MM.1S (cell line): ENCODE data around the gene APOBEC3H.

ENCODE experiments used
- DNase-seq: peaks from one replicate; pipeline ENCODE4 v3.0.0-alpha.2; 2015
- H2AFZ ChIP-seq: fragments of 300-600 bp; sonication (generic); 2 replicates; pipeline ENCODE4 v1.6.0; 2016; ENCODE audit warnings: antibody characterized with exemption, low read length
- H3F3A ChIP-seq: fragments of 300-600 bp; sonication (generic); 2 replicates; pipeline ENCODE4 v1.6.1; 2016; ENCODE audit warnings: mild to moderate bottlenecking, antibody characterized with exemption, low read length, moderate library complexity, mixed read lengths; ENCODE audit not compliant: insufficient read depth
- H3K27ac ChIP-seq: fragments of 300-600 bp; sonication (generic); 2 replicates; pipeline ENCODE4 v1.5.1; 2016; ENCODE audit warnings: mild to moderate bottlenecking, low read length
- H3K27me3 ChIP-seq: fragments of 300-600 bp; sonication (generic); replicated peaks from 2 replicates; pipeline ENCODE4 v1.6.0; 2016; ENCODE audit warnings: low read length; ENCODE audit not compliant: insufficient read depth
- H3K36me3 ChIP-seq: fragments of 300-600 bp; sonication (generic); replicated peaks from 2 replicates; pipeline ENCODE4 v1.6.1; 2016; ENCODE audit warnings: mild to moderate bottlenecking, low read length, mixed read lengths; ENCODE audit not compliant: insufficient read depth
- H3K4me1 ChIP-seq: fragments of 300-600 bp; sonication (generic); 2 replicates; pipeline ENCODE4 v1.6.1; 2016; ENCODE audit warnings: low read length, mixed read lengths
- H3K4me2 ChIP-seq: fragments of 300-600 bp; sonication (generic); 2 replicates; pipeline ENCODE4 v1.6.0; 2016; ENCODE audit warnings: low read depth, low read length
- H3K4me3 ChIP-seq: fragments of 300-600 bp; sonication (generic); 2 replicates; pipeline ENCODE4 v1.5.1; 2016; ENCODE audit warnings: low read length, mixed read lengths
- H3K79me2 ChIP-seq: fragments of 300-600 bp; sonication (generic); 2 replicates; pipeline ENCODE4 v1.6.1; 2016; ENCODE audit warnings: mixed run types, low read length, mixed read lengths
- H3K9ac ChIP-seq: fragments of 300-600 bp; sonication (generic); 2 replicates; pipeline ENCODE4 v1.6.1; 2016; ENCODE audit warnings: low read length, mixed read lengths
- H3K9me2 ChIP-seq: fragments of 300-600 bp; sonication (generic); replicated peaks from 2 replicates; pipeline ENCODE4 v1.6.1; 2016; ENCODE audit warnings: mild to moderate bottlenecking, low read length, mixed read lengths; ENCODE audit not compliant: insufficient read depth
- H3K9me3 ChIP-seq: fragments of 300-600 bp; sonication (generic); replicated peaks from 2 replicates; pipeline ENCODE4 v1.6.1; 2016; ENCODE audit warnings: mild to moderate bottlenecking, low read length, mixed read lengths; ENCODE audit not compliant: insufficient read depth
- H4K20me1 ChIP-seq: fragments of 300-600 bp; sonication (generic); 2 replicates; pipeline ENCODE4 v1.6.1; 2016; ENCODE audit warnings: mild to moderate bottlenecking, low read length, moderate library complexity, mixed read lengths; ENCODE audit not compliant: insufficient read depth
- EZH2 ChIP-seq: fragments of 300-600 bp; sonication (generic); optimal IDR thresholded peaks from 2 replicates; pipeline ENCODE3; 2017; ENCODE audit warnings: low read depth, mild to moderate bottlenecking, antibody characterized with exemption, low read length, mixed read lengths
- EZH2phosphoT487 ChIP-seq: fragments of 300-600 bp; sonication (generic); IDR thresholded peaks from 2 replicates; pipeline ENCODE4 v1.6.1; 2018; ENCODE audit warnings: antibody characterized with exemption, low read length
- TF ChIP-seq, protein P1 (sequence below): fragments of 300-600 bp; sonication (generic); IDR thresholded peaks from 2 replicates; pipeline ENCODE4 v1.5.1; 2016; ENCODE audit warnings: antibody characterized with exemption, low read length, mixed read lengths

The APOBEC3H gene

DNA sequence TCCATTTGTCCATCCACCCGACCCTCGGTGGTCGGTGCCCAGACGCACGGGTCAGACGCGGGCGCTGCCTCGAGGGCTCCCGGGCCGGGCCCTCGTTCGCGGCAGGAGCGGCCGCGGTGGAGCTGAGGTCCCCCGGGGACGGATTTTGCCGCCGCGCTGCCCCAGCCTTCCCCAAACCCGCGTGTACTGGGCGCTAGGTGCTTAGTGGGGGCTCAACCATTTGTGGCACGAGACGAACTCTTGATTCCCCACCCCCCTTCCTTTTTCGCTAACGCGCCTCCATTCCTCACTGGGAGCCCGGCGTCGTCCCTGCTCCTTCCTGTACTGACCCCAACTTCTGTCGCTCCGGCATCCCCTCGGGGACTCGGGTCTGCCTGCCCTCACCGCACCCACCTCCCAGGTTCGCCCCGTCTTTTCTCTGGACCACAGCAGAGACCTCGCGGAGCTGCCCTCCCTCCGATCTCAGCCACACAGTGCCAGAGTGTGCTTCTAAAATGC lies 56.2 kb downstream of the APOBEC3H start:
- TF ChIP-seq, protein P1, sequence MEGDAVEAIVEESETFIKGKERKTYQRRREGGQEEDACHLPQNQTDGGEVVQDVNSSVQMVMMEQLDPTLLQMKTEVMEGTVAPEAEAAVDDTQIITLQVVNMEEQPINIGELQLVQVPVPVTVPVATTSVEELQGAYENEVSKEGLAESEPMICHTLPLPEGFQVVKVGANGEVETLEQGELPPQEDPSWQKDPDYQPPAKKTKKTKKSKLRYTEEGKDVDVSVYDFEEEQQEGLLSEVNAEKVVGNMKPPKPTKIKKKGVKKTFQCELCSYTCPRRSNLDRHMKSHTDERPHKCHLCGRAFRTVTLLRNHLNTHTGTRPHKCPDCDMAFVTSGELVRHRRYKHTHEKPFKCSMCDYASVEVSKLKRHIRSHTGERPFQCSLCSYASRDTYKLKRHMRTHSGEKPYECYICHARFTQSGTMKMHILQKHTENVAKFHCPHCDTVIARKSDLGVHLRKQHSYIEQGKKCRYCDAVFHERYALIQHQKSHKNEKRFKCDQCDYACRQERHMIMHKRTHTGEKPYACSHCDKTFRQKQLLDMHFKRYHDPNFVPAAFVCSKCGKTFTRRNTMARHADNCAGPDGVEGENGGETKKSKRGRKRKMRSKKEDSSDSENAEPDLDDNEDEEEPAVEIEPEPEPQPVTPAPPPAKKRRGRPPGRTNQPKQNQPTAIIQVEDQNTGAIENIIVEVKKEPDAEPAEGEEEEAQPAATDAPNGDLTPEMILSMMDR: no peak
- TF ChIP-seq EZH2 (no peak), EZH2phosphoT487 (no peak)
- peak overlapping the region; percentile 79 for H2AFZ ChIP-seq

More for the DNA sequence above, 56.2 kb downstream of the APOBEC3H start:
- Histone ChIP-seq H3K9me3 (no peaks in the 10 kb centered on the region), H4K20me1 (no peaks in the 10 kb centered on the region), H3K4me2 (peak overlapping the region; percentile 92), H3K27ac (no peak overlapping the region), H3F3A (peaks cover 30% of the 10 kb centered on the region), H3K4me1 (peaks cover 31% of the 10 kb centered on the region), H3K9me2 (no peaks in the 10 kb centered on the region), H3K36me3 (no peaks in the 10 kb centered on the region), H3K27me3 (no peaks in the 10 kb centered on the region), H3K4me3 (peak overlapping the region; percentile 62), H3K79me2 (peaks cover 37% of the 10 kb centered on the region), H3K9ac (peak overlapping the region; percentile 56; the same call in 1 of the 2 replicates)
- DNase-seq: no peak
